Lower leg skin (tissue), 3 donors: ENCODE measurements around the gene GIT2.

Experiments
- POLR2A ChIP-seq, 2 donors: fragments of 450-650 bp; IDR thresholded peaks; one replicate each; pipeline ENCODE4 v1.6.1; 2016 to 2017; ENCODE audit warnings: antibody characterized with exemption in 2 of 2, mild to moderate bottlenecking in 1 of 2, moderate library complexity in 1 of 2
- TF ChIP-seq, protein P1 (sequence below), 3 donors: fragments of 450-650 bp; IDR thresholded peaks; one replicate each; pipeline ENCODE4 v1.5.1; 2016; ENCODE audit warnings: antibody characterized with exemption in 3 of 3, mild to moderate bottlenecking in 3 of 3, moderate library complexity in 2 of 3

DNA sequence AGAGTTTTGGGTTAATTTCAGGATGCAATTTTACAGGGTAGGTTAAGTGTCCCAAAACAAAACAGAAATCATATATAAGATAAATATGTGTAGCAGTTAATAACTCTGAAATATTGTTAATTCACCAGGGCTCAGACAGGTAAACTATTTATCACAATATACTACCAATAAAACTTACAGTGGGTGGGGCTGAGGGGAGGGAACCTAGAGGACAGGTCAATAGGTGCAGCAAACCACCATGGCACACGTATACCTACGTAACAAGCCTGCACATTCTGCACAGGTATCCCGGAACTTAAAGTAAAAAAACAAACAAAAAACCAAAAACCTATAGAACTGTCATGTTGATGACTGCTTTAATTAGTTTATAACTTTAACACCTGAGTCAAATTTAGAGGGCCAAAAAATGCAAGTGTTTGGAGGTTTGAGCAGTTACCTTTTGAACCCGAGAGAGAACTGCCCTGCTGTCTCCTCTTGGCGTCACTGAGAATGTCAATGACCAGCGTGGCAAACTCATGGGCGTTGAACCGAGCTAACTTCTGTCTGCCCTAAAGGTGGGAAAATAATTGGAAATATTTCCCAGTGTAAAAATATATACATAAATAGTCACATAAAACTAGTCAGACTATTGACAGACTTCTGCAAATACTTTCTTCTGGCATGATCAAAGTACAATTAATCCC is 36.6 kb downstream of the GIT2 start:
- TF ChIP-seq, protein P1, sequence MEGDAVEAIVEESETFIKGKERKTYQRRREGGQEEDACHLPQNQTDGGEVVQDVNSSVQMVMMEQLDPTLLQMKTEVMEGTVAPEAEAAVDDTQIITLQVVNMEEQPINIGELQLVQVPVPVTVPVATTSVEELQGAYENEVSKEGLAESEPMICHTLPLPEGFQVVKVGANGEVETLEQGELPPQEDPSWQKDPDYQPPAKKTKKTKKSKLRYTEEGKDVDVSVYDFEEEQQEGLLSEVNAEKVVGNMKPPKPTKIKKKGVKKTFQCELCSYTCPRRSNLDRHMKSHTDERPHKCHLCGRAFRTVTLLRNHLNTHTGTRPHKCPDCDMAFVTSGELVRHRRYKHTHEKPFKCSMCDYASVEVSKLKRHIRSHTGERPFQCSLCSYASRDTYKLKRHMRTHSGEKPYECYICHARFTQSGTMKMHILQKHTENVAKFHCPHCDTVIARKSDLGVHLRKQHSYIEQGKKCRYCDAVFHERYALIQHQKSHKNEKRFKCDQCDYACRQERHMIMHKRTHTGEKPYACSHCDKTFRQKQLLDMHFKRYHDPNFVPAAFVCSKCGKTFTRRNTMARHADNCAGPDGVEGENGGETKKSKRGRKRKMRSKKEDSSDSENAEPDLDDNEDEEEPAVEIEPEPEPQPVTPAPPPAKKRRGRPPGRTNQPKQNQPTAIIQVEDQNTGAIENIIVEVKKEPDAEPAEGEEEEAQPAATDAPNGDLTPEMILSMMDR (IDR thresholded peaks at IDR 0.05), result no peak
- TF ChIP-seq POLR2A (IDR thresholded peaks at IDR 0.05), result no peak
